ENCODE measurements around the gene COG2. TPM values are rescaled to one million over a fixed set of nuclear protein-coding genes. Genes with fewer than 3 reads are reported as not detected.

The COG2 gene
- total and polyA plus RNA-seq, 2 of the 13 experiments (the other 11 are each of a cell fraction or from before 2014, with no cell fraction given): 16.8 to 36.3 TPM

DNA sequence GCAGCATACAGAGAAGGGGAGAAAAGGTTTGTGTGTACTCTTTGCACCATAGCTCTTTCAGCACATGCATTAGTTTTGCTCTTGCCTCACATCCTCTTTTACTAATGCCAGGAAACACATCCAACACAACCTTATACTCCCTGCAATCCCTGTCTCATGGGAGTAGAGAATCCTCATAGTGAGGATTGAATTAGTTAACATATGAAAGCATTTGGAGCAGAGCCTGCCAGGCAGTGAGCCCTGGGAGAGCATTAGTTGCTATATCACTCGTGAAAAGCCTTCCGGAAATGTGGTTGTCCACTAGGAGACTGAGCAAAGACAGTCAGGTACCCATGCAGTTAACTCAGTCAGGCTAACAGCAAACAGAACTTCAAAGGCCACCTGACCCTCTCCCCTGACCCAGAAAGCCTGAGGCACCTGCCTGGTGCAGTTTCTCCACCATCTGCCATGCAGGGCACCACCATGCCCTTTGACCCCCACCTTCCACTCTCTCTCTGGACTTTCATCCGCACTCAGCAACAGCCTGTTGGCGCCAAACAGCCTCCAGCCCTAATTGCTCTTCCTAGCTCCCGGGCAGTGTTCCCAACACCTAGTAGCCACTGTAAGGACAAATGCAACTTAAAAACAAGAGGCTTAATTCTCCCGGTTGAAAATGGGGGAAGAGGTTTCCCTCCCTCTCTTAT is 86.6 kb downstream of the COG2 start (continued):
- peak; percentile 88 for TF ChIP-seq CREM (IDR thresholded peaks at IDR 0.05)
- no peak for TF ChIP-seq CREM (CRISPR knock-in tag; IDR thresholded peaks at IDR 0.05)
- TF ChIP-seq, protein P1, sequence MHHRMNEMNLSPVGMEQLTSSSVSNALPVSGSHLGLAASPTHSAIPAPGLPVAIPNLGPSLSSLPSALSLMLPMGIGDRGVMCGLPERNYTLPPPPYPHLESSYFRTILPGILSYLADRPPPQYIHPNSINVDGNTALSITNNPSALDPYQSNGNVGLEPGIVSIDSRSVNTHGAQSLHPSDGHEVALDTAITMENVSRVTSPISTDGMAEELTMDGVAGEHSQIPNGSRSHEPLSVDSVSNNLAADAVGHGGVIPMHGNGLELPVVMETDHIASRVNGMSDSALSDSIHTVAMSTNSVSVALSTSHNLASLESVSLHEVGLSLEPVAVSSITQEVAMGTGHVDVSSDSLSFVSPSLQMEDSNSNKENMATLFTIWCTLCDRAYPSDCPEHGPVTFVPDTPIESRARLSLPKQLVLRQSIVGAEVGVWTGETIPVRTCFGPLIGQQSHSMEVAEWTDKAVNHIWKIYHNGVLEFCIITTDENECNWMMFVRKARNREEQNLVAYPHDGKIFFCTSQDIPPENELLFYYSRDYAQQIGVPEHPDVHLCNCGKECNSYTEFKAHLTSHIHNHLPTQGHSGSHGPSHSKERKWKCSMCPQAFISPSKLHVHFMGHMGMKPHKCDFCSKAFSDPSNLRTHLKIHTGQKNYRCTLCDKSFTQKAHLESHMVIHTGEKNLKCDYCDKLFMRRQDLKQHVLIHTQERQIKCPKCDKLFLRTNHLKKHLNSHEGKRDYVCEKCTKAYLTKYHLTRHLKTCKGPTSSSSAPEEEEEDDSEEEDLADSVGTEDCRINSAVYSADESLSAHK (CRISPR knock-in tag; IDR thresholded peaks at IDR 0.05; ENCODE audit: borderline replicate concordance): no peak
- TF ChIP-seq HOXA7 (CRISPR knock-in tag; IDR thresholded peaks at IDR 0.05): no peak
- no peak for TF ChIP-seq SETDB1 (CRISPR knock-in tag; IDR thresholded peaks at IDR 0.05; ENCODE audit: borderline replicate concordance)
- peak; percentile 77; the same call in 1 of the 2 replicates for TF ChIP-seq ZNF761 (CRISPR knock-in tag; conservative IDR thresholded peaks at IDR 0.05)
- peak; percentile 83; the same call in 1 of the 2 replicates for TF ChIP-seq SOX5 (CRISPR knock-in tag; IDR thresholded peaks at IDR 0.05; ENCODE audit: borderline replicate concordance)
- peak; percentile 52; the same call in 1 of the 2 replicates for TF ChIP-seq ZNF547 (CRISPR knock-in tag; IDR thresholded peaks at IDR 0.05)
- no peak for TF ChIP-seq FOXA1 (IDR thresholded peaks at IDR 0.05)
- peak; percentile 71 for TF ChIP-seq FOXA1 (CRISPR knock-in tag; IDR thresholded peaks at IDR 0.05)
- TF ChIP-seq, protein P2, sequence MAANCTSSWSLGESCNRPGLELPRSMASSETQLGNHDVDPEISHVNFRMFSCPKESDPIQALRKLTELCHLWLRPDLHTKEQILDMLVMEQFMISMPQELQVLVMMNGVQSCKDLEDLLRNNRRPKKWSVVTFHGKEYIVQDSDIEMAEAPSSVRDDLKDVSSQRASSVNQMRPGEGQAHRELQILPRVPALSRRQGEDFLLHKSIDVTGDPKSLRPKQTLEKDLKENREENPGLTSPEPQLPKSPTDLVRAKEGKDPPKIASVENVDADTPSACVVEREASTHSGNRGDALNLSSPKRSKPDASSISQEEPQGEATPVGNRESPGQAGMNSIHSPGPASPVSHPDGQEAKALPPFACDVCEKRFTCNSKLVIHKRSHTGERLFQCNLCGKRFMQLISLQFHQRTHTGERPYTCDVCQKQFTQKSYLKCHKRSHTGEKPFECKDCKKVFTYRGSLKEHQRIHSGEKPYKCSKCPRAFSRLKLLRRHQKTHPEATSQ (CRISPR knock-in tag; IDR thresholded peaks at IDR 0.05; ENCODE audit: borderline replicate concordance): peak; percentile 85; the same call in 1 of the 2 replicates
- TF ChIP-seq CREB1 (IDR thresholded peaks at IDR 0.05): no peak
- peak; percentile 68 for TF ChIP-seq CREB1 (CRISPR knock-in tag; IDR thresholded peaks at IDR 0.05)
- TF ChIP-seq TCF7 (IDR thresholded peaks at IDR 0.05; ENCODE audit: low read depth): peak; percentile 96
- no peak for TF ChIP-seq ZNF251 (CRISPR knock-in tag; IDR thresholded peaks at IDR 0.05)
- no peak for TF ChIP-seq ZSCAN20 (CRISPR knock-in tag; IDR thresholded peaks at IDR 0.05; ENCODE audit: borderline replicate concordance)
- TF ChIP-seq, protein P3, sequence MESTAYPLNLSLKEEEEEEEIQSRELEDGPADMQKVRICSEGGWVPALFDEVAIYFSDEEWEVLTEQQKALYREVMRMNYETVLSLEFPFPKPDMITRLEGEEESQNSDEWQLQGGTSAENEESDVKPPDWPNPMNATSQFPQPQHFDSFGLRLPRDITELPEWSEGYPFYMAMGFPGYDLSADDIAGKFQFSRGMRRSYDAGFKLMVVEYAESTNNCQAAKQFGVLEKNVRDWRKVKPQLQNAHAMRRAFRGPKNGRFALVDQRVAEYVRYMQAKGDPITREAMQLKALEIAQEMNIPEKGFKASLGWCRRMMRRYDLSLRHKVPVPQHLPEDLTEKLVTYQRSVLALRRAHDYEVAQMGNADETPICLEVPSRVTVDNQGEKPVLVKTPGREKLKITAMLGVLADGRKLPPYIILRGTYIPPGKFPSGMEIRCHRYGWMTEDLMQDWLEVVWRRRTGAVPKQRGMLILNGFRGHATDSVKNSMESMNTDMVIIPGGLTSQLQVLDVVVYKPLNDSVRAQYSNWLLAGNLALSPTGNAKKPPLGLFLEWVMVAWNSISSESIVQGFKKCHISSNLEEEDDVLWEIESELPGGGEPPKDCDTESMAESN (CRISPR knock-in tag; conservative IDR thresholded peaks at IDR 0.05): 0 out of 2 replicates have a peak, but pooled peaks have one; percentile 46
- peak; percentile 79; the same call in 1 of the 2 replicates for TF ChIP-seq ZNF607 (CRISPR knock-in tag; IDR thresholded peaks at IDR 0.05; ENCODE audit: borderline replicate concordance)
- TF ChIP-seq FLYWCH1 (CRISPR knock-in tag; IDR thresholded peaks at IDR 0.05): no peak
- TF ChIP-seq, protein P4, sequence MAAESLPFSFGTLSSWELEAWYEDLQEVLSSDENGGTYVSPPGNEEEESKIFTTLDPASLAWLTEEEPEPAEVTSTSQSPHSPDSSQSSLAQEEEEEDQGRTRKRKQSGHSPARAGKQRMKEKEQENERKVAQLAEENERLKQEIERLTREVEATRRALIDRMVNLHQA (CRISPR knock-in tag; IDR thresholded peaks at IDR 0.05): no peak
- peak; percentile 47 for TF ChIP-seq STAG1 (CRISPR knock-in tag; IDR thresholded peaks at IDR 0.05)
- TF ChIP-seq, protein P5, sequence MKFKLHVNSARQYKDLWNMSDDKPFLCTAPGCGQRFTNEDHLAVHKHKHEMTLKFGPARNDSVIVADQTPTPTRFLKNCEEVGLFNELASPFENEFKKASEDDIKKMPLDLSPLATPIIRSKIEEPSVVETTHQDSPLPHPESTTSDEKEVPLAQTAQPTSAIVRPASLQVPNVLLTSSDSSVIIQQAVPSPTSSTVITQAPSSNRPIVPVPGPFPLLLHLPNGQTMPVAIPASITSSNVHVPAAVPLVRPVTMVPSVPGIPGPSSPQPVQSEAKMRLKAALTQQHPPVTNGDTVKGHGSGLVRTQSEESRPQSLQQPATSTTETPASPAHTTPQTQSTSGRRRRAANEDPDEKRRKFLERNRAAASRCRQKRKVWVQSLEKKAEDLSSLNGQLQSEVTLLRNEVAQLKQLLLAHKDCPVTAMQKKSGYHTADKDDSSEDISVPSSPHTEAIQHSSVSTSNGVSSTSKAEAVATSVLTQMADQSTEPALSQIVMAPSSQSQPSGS (CRISPR knock-in tag; IDR thresholded peaks at IDR 0.05): peak; percentile 73
- peak; percentile 94 for TF ChIP-seq FOXA3 (CRISPR knock-in tag; IDR thresholded peaks at IDR 0.05)
- TF ChIP-seq GFI1 (CRISPR knock-in tag; IDR thresholded peaks at IDR 0.05; ENCODE audit: borderline replicate concordance): peak; percentile 69; the same call in 1 of the 2 replicates
